Activated CD4-positive, alpha-beta T cell treated with anti-CD3 and anti-CD28 coated beads, Interleukin-2, amount 50 U/mL, for 4 hours (primary cell): ENCODE measurements around the gene MAST1.
A peak's percentile ranks its signal among the peaks of the same experiment; 100 is the strongest.
"Not testable (repeated sequence)": the region's sequence is repeated elsewhere in the genome, so short reads cannot be mapped to it uniquely, and the experiment has no call there.

Source experiments
- DNase-seq, 2 experiments: peaks; one replicate each; pipeline ENCODE4 v3.0.0-alpha.2; 2020

MAST1 gene

GRCh38 chr19:12838182-12838885, at the start of gene MAST1:
TSS of gene MAST1 (plus strand) at chr19:12838515. CDS start at chr19:12838573, 58 bp downstream.
- no peak for DNase-seq

- no peak for DNase-seq
Measured at GRCh38 chr19:12788682-12789097, 49.6 kb upstream of the MAST1 start.

GRCh38 chr19:12789098-12789903, 49.0 kb upstream of the MAST1 start:
- no peak for DNase-seq

- DNase-seq: peak; percentile 69 to 77
Measured at GRCh38 chr19:12789904-12790619, 48.3 kb upstream of the MAST1 start.

- no peak for DNase-seq
Measured at GRCh38 chr19:12790628-12791344, 47.5 kb upstream of the MAST1 start.

- peak; percentile 97 for DNase-seq
Measured at GRCh38 chr19:12791345-12792050, 46.8 kb upstream of the MAST1 start, which contains the start of gene JUNB. TSS of gene JUNB (plus strand) at chr19:12791486. CDS start at chr19:12791772, 286 bp downstream.

- DNase-seq: peak; percentile 61 to 72
Measured at GRCh38 chr19:12792051-12792852, 46.1 kb upstream of the MAST1 start.

GRCh38 chr19:12792853-12793289, 45.4 kb upstream of the MAST1 start:
- no peak for DNase-seq

- DNase-seq: peak; percentile 92 to 95
Measured at GRCh38 chr19:12793290-12794195, 44.8 kb upstream of the MAST1 start.

- no peak for DNase-seq
Measured at GRCh38 chr19:12794196-12794941, 43.9 kb upstream of the MAST1 start.

- DNase-seq: no peak
Measured at GRCh38 chr19:12794971-12795381, 43.3 kb upstream of the MAST1 start.

- DNase-seq: peak; percentile 66 to 70
Measured at GRCh38 chr19:12796146-12797071, 41.9 kb upstream of the MAST1 start.

- no peak for DNase-seq
Measured at GRCh38 chr19:12797141-12797587, 41.2 kb upstream of the MAST1 start.

GRCh38 chr19:12797607-12798006, 40.7 kb upstream of the MAST1 start:
- DNase-seq: not testable (repeated sequence)

GRCh38 chr19:12799742-12800465, 38.4 kb upstream of the MAST1 start:
- DNase-seq: no peak

- no peak for DNase-seq
Measured at GRCh38 chr19:12800466-12800770, 37.9 kb upstream of the MAST1 start.

GRCh38 chr19:12800923-12801465, 37.3 kb upstream of the MAST1 start:
- DNase-seq: no peak
